Measurements from ENCODE around the gene RIC3. TPM values are rescaled to one million over a fixed set of nuclear protein-coding genes. Genes with fewer than 3 reads are reported as not detected.

RIC3 gene
- total RNA-seq, 1 donor from 2014 or later = 23.1 TPM

DNA sequence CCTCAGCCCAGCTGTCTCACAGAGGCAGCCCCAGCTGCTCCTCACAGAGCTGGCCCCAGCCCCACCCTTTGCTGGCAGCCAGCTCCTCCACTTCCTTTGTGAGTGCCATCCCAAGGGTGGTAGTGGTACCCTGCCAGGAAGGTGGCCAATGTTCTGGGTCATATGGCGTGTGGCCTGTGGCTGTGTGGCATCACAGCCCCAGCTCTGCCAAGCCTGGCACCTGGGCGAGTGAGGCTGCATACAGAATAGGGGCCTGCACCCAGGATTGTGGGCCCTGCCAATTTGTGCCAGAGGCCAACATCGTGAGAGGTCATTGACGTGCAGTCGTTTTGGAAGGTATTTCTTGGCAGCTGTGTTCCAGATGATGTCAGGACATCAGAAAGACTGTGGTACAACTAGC is 77.1 kb downstream of the RIC3 start:
- H3K9me3 Mint-ChIP-seq (ENCODE audit: low read depth) = no peaks in the 10 kb centered on the region
- DNase-seq (ENCODE audit: low spot score, unreplicated experiment) = no peak
- H3K27me3 Mint-ChIP-seq = no peaks in the 10 kb centered on the region
- H3K36me3 Mint-ChIP-seq (ENCODE audit: insufficient read depth) = peaks cover 2% of the 10 kb centered on the region
- no peak overlapping the region for H3K27ac Mint-ChIP-seq
- H3K4me1 Mint-ChIP-seq (ENCODE audit: low read depth) = no peaks in the 10 kb centered on the region
- H3K4me3 Mint-ChIP-seq (ENCODE audit: low read depth) = no peak overlapping the region
- TF ChIP-seq, protein P1, sequence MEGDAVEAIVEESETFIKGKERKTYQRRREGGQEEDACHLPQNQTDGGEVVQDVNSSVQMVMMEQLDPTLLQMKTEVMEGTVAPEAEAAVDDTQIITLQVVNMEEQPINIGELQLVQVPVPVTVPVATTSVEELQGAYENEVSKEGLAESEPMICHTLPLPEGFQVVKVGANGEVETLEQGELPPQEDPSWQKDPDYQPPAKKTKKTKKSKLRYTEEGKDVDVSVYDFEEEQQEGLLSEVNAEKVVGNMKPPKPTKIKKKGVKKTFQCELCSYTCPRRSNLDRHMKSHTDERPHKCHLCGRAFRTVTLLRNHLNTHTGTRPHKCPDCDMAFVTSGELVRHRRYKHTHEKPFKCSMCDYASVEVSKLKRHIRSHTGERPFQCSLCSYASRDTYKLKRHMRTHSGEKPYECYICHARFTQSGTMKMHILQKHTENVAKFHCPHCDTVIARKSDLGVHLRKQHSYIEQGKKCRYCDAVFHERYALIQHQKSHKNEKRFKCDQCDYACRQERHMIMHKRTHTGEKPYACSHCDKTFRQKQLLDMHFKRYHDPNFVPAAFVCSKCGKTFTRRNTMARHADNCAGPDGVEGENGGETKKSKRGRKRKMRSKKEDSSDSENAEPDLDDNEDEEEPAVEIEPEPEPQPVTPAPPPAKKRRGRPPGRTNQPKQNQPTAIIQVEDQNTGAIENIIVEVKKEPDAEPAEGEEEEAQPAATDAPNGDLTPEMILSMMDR (IDR thresholded peaks at IDR 0.05; ENCODE audit: unreplicated experiment) = no peak

DNA sequence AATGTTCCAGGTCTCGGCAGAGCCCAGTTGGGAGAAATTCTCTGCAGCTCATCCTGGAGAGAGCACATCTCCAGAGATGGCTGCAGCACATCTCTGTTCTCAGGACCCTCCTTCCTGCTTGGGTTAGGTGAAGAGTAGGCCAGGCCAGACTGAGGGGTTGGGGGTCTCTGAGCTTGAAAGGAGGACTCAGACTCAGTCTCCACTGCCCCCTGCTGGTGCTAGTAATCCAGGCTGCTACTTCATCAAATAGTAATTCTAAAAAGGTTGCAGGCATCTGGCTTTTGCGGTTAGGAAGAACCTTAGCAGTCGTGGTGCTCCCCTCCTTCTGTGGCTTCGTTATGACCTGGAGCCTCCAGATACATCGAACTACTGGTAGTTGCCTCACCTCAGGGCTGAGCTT is 78.1 kb downstream of the RIC3 start:
- Mint-ChIP-seq H3K27me3 (no peaks in the 10 kb centered on the region), H3K27ac (peak overlapping the region; percentile 53), H3K4me1 (ENCODE audit: low read depth) (no peaks in the 10 kb centered on the region), H3K9me3 (ENCODE audit: low read depth) (no peaks in the 10 kb centered on the region), H3K4me3 (ENCODE audit: low read depth) (no peak overlapping the region), H3K36me3 (ENCODE audit: insufficient read depth) (peaks cover 2% of the 10 kb centered on the region)
- DNase-seq (ENCODE audit: low spot score, unreplicated experiment) = peak; percentile 59
- TF ChIP-seq, protein P1 (IDR thresholded peaks at IDR 0.05; ENCODE audit: unreplicated experiment) = peak; percentile 79

DNA sequence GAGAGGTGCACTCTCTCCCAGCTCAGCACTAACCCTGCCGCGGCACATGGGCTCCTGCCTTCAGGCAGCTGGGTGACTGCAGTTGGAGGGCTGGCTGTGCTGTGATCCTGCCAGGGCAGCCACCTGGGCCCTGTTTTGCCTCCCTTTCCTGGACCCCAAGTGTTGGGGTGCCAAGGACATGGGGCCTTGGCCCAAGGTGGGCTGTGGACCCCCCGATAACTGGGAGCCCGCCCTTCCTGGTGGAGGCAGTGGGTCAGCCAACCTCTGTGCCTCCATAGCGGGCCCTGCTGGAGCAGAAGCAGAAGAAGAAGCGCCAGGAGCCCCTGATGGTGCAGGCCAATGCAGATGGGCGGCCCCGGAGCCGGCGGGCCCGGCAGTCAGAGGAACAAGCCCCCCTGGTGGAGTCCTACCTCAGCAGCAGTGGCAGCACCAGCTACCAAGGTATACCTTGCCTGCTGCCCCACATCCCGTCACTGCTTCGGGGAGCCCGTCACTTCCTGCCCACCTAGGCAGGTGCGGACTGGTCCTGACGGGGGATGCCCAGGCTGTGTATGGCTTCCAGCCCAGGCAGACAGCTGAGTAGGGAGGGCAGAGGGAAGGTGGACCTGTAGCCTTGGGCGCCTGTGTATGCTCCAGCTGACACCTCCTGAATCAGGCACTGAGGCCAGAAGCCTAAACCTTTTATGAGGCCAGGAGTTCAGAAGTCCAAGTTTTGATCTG is 78.9 kb downstream of the RIC3 start:
- TF ChIP-seq, protein P1 (IDR thresholded peaks at IDR 0.05; ENCODE audit: unreplicated experiment) = no peak
- no peaks in the 10 kb centered on the region for H3K4me1 Mint-ChIP-seq (ENCODE audit: low read depth)
- no peak for DNase-seq (ENCODE audit: low spot score, unreplicated experiment)

DNA sequence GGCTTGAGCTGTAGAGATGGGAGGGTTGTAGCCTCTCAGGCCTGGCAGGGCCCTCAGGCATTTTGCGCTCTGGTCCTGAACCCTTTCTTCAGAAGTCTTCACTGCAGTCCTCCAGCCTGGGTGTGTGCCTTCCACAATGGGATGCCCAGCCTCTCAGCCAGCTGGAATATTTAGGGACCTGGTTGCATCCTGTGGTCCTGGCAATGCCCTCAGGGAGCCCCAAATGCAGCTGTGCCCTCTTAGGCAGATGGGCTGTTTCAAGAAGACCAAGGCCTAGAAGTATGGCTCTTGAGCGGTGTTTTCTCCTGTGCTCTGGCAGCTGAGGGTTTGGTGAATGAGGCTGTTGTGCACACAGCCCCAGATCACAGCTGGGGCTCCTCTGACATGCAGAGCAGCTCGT is 81.1 kb downstream of the RIC3 start:
- H3K4me3 Mint-ChIP-seq (ENCODE audit: low read depth) = no peak overlapping the region
- H3K27ac Mint-ChIP-seq = no peak overlapping the region
- peaks cover 2% of the 10 kb centered on the region for H3K27me3 Mint-ChIP-seq
- peaks cover 2% of the 10 kb centered on the region for H3K4me1 Mint-ChIP-seq (ENCODE audit: low read depth)
- no peaks in the 10 kb centered on the region for H3K9me3 Mint-ChIP-seq (ENCODE audit: low read depth)
- H3K36me3 Mint-ChIP-seq (ENCODE audit: insufficient read depth) = no peaks in the 10 kb centered on the region
- TF ChIP-seq, protein P1 (IDR thresholded peaks at IDR 0.05; ENCODE audit: unreplicated experiment) = no peak
- DNase-seq (ENCODE audit: low spot score, unreplicated experiment) = no peak

More for the DNA sequence above, 78.9 kb downstream of the RIC3 start:
- Mint-ChIP-seq H3K27me3 (no peaks in the 10 kb centered on the region), H3K4me3 (ENCODE audit: low read depth) (no peak overlapping the region), H3K27ac (no peak overlapping the region), H3K9me3 (ENCODE audit: low read depth) (no peaks in the 10 kb centered on the region), H3K36me3 (ENCODE audit: insufficient read depth) (peaks cover 2% of the 10 kb centered on the region)

DNA sequence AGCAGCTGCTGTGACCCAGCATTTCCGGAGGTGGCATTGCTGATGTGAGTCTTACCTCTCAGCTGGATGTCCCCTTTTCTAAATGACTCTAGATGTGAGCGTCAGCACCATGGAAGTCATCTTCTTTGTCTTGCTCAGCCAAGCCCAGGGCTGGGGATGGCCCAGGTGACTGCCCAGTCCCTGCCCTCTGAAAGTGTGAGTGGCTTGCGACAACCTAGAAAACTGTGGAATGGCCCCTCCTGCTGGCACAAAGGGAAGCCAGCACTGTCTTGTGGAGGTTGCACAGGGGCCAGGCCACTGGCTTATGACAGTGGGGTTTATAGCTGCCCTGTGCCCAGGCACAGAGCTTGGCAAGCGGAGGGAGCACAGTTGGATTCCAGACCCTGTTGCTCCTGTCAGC is 81.6 kb downstream of the RIC3 start:
- no peak for DNase-seq (ENCODE audit: low spot score, unreplicated experiment)
- TF ChIP-seq, protein P1 (IDR thresholded peaks at IDR 0.05; ENCODE audit: unreplicated experiment) = peak; percentile 21
- H3K4me1 Mint-ChIP-seq (ENCODE audit: low read depth) = peaks cover 4% of the 10 kb centered on the region

More for the DNA sequence above, 81.6 kb downstream of the RIC3 start:
- Mint-ChIP-seq H3K27me3 (peaks cover 5% of the 10 kb centered on the region), H3K9me3 (ENCODE audit: low read depth) (no peaks in the 10 kb centered on the region), H3K27ac (no peak overlapping the region), H3K4me3 (ENCODE audit: low read depth) (no peak overlapping the region), H3K36me3 (ENCODE audit: insufficient read depth) (no peaks in the 10 kb centered on the region)
